Activated CD4-positive, alpha-beta memory T cell treated with anti-CD3 and anti-CD28 coated beads for 36 hours (primary cell): ENCODE measurements around the gene LENEP. TPM values are rescaled to one million over a fixed set of nuclear protein-coding genes. Genes with fewer than 3 reads are reported as not detected.

ENCODE experiments used
- CTCF ChIA-PET: fragments of 350-600 bp; sonication (Branson Sonifier 250); formaldehyde crosslinking; loops from one replicate; lab custom pipeline; 2021; ENCODE audit warnings: antibody characterized with exemption, inconsistent platforms; lab: Charles Lee
- POLR2A ChIA-PET: fragments of 350-600 bp; sonication (Branson Sonifier 250); formaldehyde crosslinking; loops from one replicate; lab custom pipeline; 2021; ENCODE audit warnings: antibody characterized with exemption; lab: Charles Lee
- DNase-seq: peaks from one replicate; pipeline ENCODE4 v3.0.0-alpha.2; 2020
- H3K27ac Mint-ChIP-seq: one replicate; pipeline ENCODE4 v1.8.0; 2021; ENCODE audit warnings: mixed read lengths
- H3K27me3 Mint-ChIP-seq: one replicate; pipeline ENCODE4 v1.8.0; 2021; ENCODE audit warnings: mixed read lengths
- H3K36me3 Mint-ChIP-seq: one replicate; pipeline ENCODE4 v1.8.0; 2021; ENCODE audit warnings: mixed read lengths
- H3K4me1 Mint-ChIP-seq: one replicate; pipeline ENCODE4 v1.8.0; 2021; ENCODE audit warnings: low read depth, mixed read lengths
- H3K4me3 Mint-ChIP-seq: one replicate; pipeline ENCODE4 v1.8.0; 2021; ENCODE audit warnings: mild to moderate bottlenecking, mixed read lengths
- H3K9me3 Mint-ChIP-seq: one replicate; pipeline ENCODE4 v1.8.0; 2021; ENCODE audit warnings: mixed read lengths
- intact Hi-C: fragments of 100-400 bp; cut with micrococcal nuclease; formaldehyde crosslinking; loops from one replicate; pipeline ENCODE4 v1.15.1; 2023
- total RNA-seq, 2 experiments: library from RNA; stranded (reverse); gene quantifications; one replicate each; pipeline ENCODE4 v1.2.3, GENCODE V29; 2021

Gene LENEP
- total RNA-seq, 2 experiments from 2014 or later = 0.36 to 0.56 TPM

GRCh38 chr1:154970631-154971340 lies 22.6 kb upstream of the LENEP start, which contains the start of gene SHC1:
SHC1 (minus strand) TSS chr1:154970747; CDS start chr1:154970526, 221 bp downstream.
- ChIA-PET POLR2A (interaction anchor here (1.3 kb wide), 1 partner anchor 10 kb away, joined by 6 read pairs; the partner anchor contains the start of gene PYGO2), CTCF (interaction anchor here (0.8 to 12.9 kb wide), 9 partner anchors 9 to 91 kb away, joined by 3 to 80 read pairs (median 5); partner anchors contain the start of genes ADAM15, PBXIP1 and PYGO2)
- Mint-ChIP-seq H3K27ac (peak within 1 kb of the TSS; percentile 82), H3K27me3 (no peaks in the 10 kb centered on the region), H3K9me3 (no peaks in the 10 kb centered on the region), H3K4me1 (peaks cover 31% of the 10 kb centered on the region), H3K36me3 (peaks cover 6% of the 10 kb centered on the region), H3K4me3 (peak within 1 kb of the TSS; percentile 25)
- intact Hi-C loops = no loop called here
- DNase-seq = peak; percentile 64

GRCh38 chr1:154971341-154971998 lies 21.9 kb upstream of the LENEP start:
- H3K36me3 Mint-ChIP-seq = peaks cover 6% of the 10 kb centered on the region
- peak overlapping the region; percentile 82 for H3K27ac Mint-ChIP-seq
- ChIA-PET POLR2A (interaction anchor here (1.3 kb wide), 1 partner anchor 10 kb away, joined by 6 read pairs; the partner anchor contains the start of gene PYGO2), CTCF (interaction anchor here (0.7 to 12.9 kb wide), 7 partner anchors 10 to 201 kb away, joined by 3 to 80 read pairs (median 3); partner anchors contain the start of genes KRTCAP2 and PYGO2)
- intact Hi-C loops = no loop called here
- H3K27me3 Mint-ChIP-seq = no peaks in the 10 kb centered on the region
- H3K4me3 Mint-ChIP-seq = peak overlapping the region; percentile 25
- peaks cover 31% of the 10 kb centered on the region for H3K4me1 Mint-ChIP-seq
- no peaks in the 10 kb centered on the region for H3K9me3 Mint-ChIP-seq
- DNase-seq = no peak

- Mint-ChIP-seq H3K27ac (peak overlapping the region; percentile 62), H3K4me1 (peaks cover 31% of the 10 kb centered on the region), H3K36me3 (peaks cover 7% of the 10 kb centered on the region), H3K4me3 (no peak overlapping the region), H3K9me3 (no peaks in the 10 kb centered on the region), H3K27me3 (no peaks in the 10 kb centered on the region)
- DNase-seq = no peak
- POLR2A ChIA-PET = interaction anchor here (3.1 kb wide), 1 partner anchor 11 kb away, joined by 15 read pairs; the partner anchor contains the start of gene PYGO2
- intact Hi-C loops = no loop called here
- CTCF ChIA-PET = interaction anchor here (0.7 to 12.9 kb wide), 5 partner anchors 11 to 201 kb away, joined by 3 to 80 read pairs (median 3); partner anchors contain the start of genes KRTCAP2 and PYGO2
Measured at GRCh38 chr1:154972213-154972516, 21.2 kb upstream of the LENEP start.

- H3K9me3 Mint-ChIP-seq = no peaks in the 10 kb centered on the region
- POLR2A ChIA-PET = interaction anchor here (0.7 to 3.2 kb wide), 6 partner anchors 8 to 32 kb away, joined by 3 to 27 read pairs (median 12); partner anchors contain the start of genes FLAD1, PBXIP1 and PYGO2
- intact Hi-C loops = no loop called here
Measured at GRCh38 chr1:154972517-154973343, 20.7 kb upstream of the LENEP start.

GRCh38 chr1:154973344-154974101 lies 19.9 kb upstream of the LENEP start:
- POLR2A ChIA-PET = interaction anchor here (0.7 to 3.2 kb wide), 10 partner anchors 8 to 44 kb away, joined by 3 to 27 read pairs (median 9); partner anchors contain the start of genes FLAD1, LENEP, PBXIP1 and PMVK
- CTCF ChIA-PET = interaction anchor here (1.0 to 12.9 kb wide), 11 partner anchors 9 to 111 kb away, joined by 3 to 80 read pairs (median 8); partner anchors contain the start of genes ADAM15, FLAD1, PBXIP1 and PYGO2
- peaks cover 34% of the 10 kb centered on the region for H3K4me1 Mint-ChIP-seq
- intact Hi-C loops = loop anchor here (1.0 to 2.0 kb wide), 8 partner anchors 10 to 415 kb away; partner anchors contain the start of genes ADAM15, FLAD1, PYGO2 and UBE2Q1
- no peaks in the 10 kb centered on the region for H3K9me3 Mint-ChIP-seq
- H3K27me3 Mint-ChIP-seq = no peaks in the 10 kb centered on the region
- peaks cover 13% of the 10 kb centered on the region for H3K36me3 Mint-ChIP-seq
- no peak overlapping the region for H3K4me3 Mint-ChIP-seq
- peak; percentile 98 for DNase-seq
- peak overlapping the region; percentile 62 for H3K27ac Mint-ChIP-seq

More at GRCh38 chr1:154972517-154973343, 20.7 kb upstream of the LENEP start:
- Mint-ChIP-seq H3K36me3 (peaks cover 11% of the 10 kb centered on the region), H3K4me3 (no peak overlapping the region), H3K27ac (peak overlapping the region; percentile 62), H3K4me1 (peaks cover 32% of the 10 kb centered on the region), H3K27me3 (no peaks in the 10 kb centered on the region)
- DNase-seq = no peak
- CTCF ChIA-PET = interaction anchor here (1.1 to 12.9 kb wide), 9 partner anchors 8 to 119 kb away, joined by 3 to 80 read pairs (median 8); partner anchors contain the start of genes ADAM15, FLAD1, PBXIP1 and PYGO2

- H3K36me3 Mint-ChIP-seq = peaks cover 17% of the 10 kb centered on the region
- intact Hi-C loops = loop anchor here (1.0 to 2.0 kb wide), 8 partner anchors 9 to 416 kb away; partner anchors contain the start of genes ADAM15, FLAD1, PYGO2 and UBE2Q1
Measured at GRCh38 chr1:154974102-154974807, 19.1 kb upstream of the LENEP start, which contains the start of gene CKS1B. CKS1B (plus strand) TSS chr1:154974681; CDS start chr1:154974746, 65 bp downstream.

GRCh38 chr1:154974808-154975408 lies 18.5 kb upstream of the LENEP start:
- no peaks in the 10 kb centered on the region for H3K27me3 Mint-ChIP-seq
- ChIA-PET POLR2A (interaction anchor here (1.0 to 3.2 kb wide), 12 partner anchors 9 to 415 kb away, joined by 3 to 27 read pairs (median 7); partner anchors contain the start of genes FLAD1, LENEP, PBXIP1 and PMVK), CTCF (interaction anchor here (0.9 to 12.9 kb wide), 9 partner anchors 9 to 98 kb away, joined by 3 to 80 read pairs (median 11); partner anchors contain the start of genes ADAM15, FLAD1 and PYGO2)
- no peaks in the 10 kb centered on the region for H3K9me3 Mint-ChIP-seq
- peaks cover 25% of the 10 kb centered on the region for H3K4me1 Mint-ChIP-seq
- no peak overlapping the region for H3K27ac Mint-ChIP-seq
- H3K4me3 Mint-ChIP-seq = no peak overlapping the region
- H3K36me3 Mint-ChIP-seq = peaks cover 20% of the 10 kb centered on the region
- intact Hi-C loops = loop anchor here (1.0 to 2.0 kb wide), 8 partner anchors 8 to 417 kb away; partner anchors contain the start of genes ADAM15, FLAD1, PYGO2 and UBE2Q1
- DNase-seq = peak; percentile 97

More at GRCh38 chr1:154974102-154974807, 19.1 kb upstream of the LENEP start, which contains the start of gene CKS1B:
- Mint-ChIP-seq H3K9me3 (no peaks in the 10 kb centered on the region), H3K27me3 (no peaks in the 10 kb centered on the region), H3K27ac (no peak within 1 kb of the TSS), H3K4me1 (peaks cover 30% of the 10 kb centered on the region), H3K4me3 (no peak within 1 kb of the TSS)
- DNase-seq = peak; percentile 98
- CTCF ChIA-PET = interaction anchor here (0.9 to 12.9 kb wide), 12 partner anchors 9 to 111 kb away, joined by 3 to 80 read pairs (median 8); partner anchors contain the start of genes ADAM15, FLAD1, PBXIP1 and PYGO2
- POLR2A ChIA-PET = interaction anchor here (0.9 to 3.2 kb wide), 13 partner anchors 9 to 414 kb away, joined by 3 to 27 read pairs (median 6); partner anchors contain the start of genes FLAD1, LENEP, PBXIP1 and PMVK

GRCh38 chr1:154975409-154976059 lies 17.9 kb upstream of the LENEP start:
- Mint-ChIP-seq H3K27ac (no peak overlapping the region), H3K27me3 (no peaks in the 10 kb centered on the region), H3K36me3 (peaks cover 20% of the 10 kb centered on the region), H3K9me3 (no peaks in the 10 kb centered on the region), H3K4me3 (no peak overlapping the region), H3K4me1 (peaks cover 25% of the 10 kb centered on the region)
- peak; percentile 73 for DNase-seq
- POLR2A ChIA-PET = interaction anchor here (1.1 to 3.2 kb wide), 7 partner anchors 8 to 32 kb away, joined by 3 to 27 read pairs (median 4); partner anchors contain the start of genes FLAD1, LENEP and PYGO2
- intact Hi-C loops = loop anchor here (2.0 kb wide), 1 partner anchor 109 kb away; no protein-coding TSS in a partner anchor
- CTCF ChIA-PET = interaction anchor here (1.0 to 12.9 kb wide), 5 partner anchors 8 to 76 kb away, joined by 5 to 80 read pairs (median 20); partner anchors contain the start of genes ADAM15, FLAD1 and PYGO2
